Measurements from ENCODE around the gene CP. TPM values are rescaled to one million over a fixed set of nuclear protein-coding genes. Genes with fewer than 3 reads are reported as not detected.
"Not testable (repeated sequence)": the region's sequence is repeated elsewhere in the genome, so short reads cannot be mapped to it uniquely, and the experiment has no call there.

Gene CP
- polyA plus RNA-seq, 3 donors = 0.04 TPM; not detected in 2

DNA sequence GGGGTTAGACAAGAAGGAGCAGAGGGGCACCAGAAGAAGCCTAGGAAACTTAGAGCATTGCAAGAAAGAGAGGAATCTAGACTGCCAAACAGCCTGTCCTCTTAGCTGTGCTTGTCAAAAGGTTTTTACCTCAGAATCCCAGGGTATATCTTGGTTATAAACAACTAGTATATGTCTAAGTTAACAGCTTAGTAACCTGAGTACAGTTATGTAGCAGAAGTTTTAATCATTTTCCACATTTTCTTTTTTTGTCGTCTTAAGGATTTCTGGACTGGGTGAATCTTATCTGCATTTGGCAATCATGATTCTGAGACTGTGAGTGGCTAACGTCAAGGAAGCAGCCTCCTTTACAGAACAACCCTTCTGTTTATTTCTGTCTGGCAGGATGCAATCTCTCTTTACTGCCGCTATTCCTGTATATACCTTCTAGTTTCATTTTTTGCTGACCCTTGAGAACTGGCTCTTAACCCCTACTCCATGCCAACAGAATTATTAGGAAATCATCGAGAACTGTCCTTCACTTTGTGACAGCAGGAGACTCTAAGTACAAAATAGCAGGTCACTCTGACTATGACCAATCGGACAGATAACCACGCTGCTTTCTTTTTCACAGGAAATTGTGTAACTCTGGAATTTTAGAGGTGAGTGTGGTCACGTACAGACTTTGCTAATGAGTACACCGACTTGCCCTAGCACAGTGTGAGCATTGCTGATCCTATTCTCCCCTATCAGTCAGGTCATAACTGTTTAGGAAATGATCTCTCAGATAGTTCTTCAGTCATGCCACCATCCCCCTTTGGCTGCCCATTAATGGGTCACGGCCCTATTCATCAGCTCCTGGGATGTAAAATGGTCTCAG lies 3.3 kb upstream of the CP start:
- Histone ChIP-seq H3K9ac (ENCODE audit: insufficient read depth, low read length, poor library complexity, severe bottlenecking) (peak overlapping the region; percentile 53), H3K79me2 (ENCODE audit: insufficient read depth, low read length) (no peaks in the 10 kb centered on the region), H3K27ac (ENCODE audit: low read depth in 1 of 2, low read length in 2 of 2) (peak overlapping the region in 1 of 2 donors; percentile 73), H3K4me3 (replicated peaks in 1 of 3; ENCODE audit: low read depth in 2 of 3, low read length in 3 of 3) (peak overlapping the region; percentile 5 to 79 (median 67)), H3K9me3 (replicated peaks in 1 of 2; ENCODE audit: control insufficient read depth in 1 of 2, insufficient read depth in 1 of 2, low read length in 2 of 2) (no peaks in the 10 kb centered on the region), H2AFZ (ENCODE audit: insufficient read depth, low read depth, low read length, poor library complexity, severe bottlenecking) (peak overlapping the region; percentile 72), H3K4me2 (replicated peaks; ENCODE audit: extremely low read depth, low read length, poor library complexity, severe bottlenecking) (peak overlapping the region; percentile 75), H3K4me1 (ENCODE audit: control insufficient read depth in 1 of 2, insufficient read depth in 2 of 2, low read length in 2 of 2) (peaks cover 11 to 14% of the 10 kb centered on the region in 2 donors), H3K36me3 (replicated peaks in 1 of 2; ENCODE audit: control insufficient read depth in 1 of 2, insufficient read depth in 2 of 2, low read length in 2 of 2) (no peaks in the 10 kb centered on the region), H3K27me3 (ENCODE audit: control insufficient read depth in 2 of 2, insufficient read depth in 2 of 2, low read length in 2 of 2) (no peaks in the 10 kb centered on the region), H4K20me1 (ENCODE audit: insufficient read depth, low read length) (no peaks in the 10 kb centered on the region)
- Mint-ChIP-seq H3K4me3 (peak overlapping the region; percentile 71 to 94), H3K36me3 (no peaks in the 10 kb centered on the region), H3K4me1 (peaks cover 17% of the 10 kb centered on the region), H3K9me3 (peaks cover 0 to 3% (median 0%) of the 10 kb centered on the region in 7 donors), H3K27ac (peak overlapping the region; percentile 60 to 90 (median 80)), H3K27me3 (ENCODE audit: low read depth in 3 of 3) (no peaks in the 10 kb centered on the region)
- TF ChIP-seq, protein P1, sequence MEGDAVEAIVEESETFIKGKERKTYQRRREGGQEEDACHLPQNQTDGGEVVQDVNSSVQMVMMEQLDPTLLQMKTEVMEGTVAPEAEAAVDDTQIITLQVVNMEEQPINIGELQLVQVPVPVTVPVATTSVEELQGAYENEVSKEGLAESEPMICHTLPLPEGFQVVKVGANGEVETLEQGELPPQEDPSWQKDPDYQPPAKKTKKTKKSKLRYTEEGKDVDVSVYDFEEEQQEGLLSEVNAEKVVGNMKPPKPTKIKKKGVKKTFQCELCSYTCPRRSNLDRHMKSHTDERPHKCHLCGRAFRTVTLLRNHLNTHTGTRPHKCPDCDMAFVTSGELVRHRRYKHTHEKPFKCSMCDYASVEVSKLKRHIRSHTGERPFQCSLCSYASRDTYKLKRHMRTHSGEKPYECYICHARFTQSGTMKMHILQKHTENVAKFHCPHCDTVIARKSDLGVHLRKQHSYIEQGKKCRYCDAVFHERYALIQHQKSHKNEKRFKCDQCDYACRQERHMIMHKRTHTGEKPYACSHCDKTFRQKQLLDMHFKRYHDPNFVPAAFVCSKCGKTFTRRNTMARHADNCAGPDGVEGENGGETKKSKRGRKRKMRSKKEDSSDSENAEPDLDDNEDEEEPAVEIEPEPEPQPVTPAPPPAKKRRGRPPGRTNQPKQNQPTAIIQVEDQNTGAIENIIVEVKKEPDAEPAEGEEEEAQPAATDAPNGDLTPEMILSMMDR (IDR thresholded peaks at IDR 0.05) = no peak
- 0% methylated on average over 1 of the region's 9 CpGs for WGBS (ENCODE audit: insufficient coverage)
- intact Hi-C loops (cut with micrococcal nuclease) = no loop called here
- DNase-seq = peak; percentile 80 to 94 (median 81)

DNA sequence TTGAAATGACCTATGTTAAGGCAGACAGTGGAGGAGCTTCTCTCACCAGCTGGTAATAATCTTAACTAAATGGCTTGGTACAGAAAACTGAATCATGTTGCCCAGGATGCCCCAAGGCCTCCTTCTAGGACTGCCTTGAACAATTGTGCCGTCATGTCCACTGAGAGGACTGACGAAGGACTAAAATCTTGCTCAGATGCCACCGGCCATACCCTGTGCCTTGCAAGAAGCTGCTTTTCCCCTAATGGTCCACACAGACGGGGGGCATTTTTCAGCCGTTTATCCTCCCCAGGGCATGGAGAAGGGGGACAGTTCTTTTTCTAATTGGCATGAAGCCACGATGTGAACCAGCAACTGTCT lies 1.8 kb upstream of the CP start:
- TF ChIP-seq, protein P1 (IDR thresholded peaks at IDR 0.05) = no peak
- Histone ChIP-seq H3K4me2 (replicated peaks; ENCODE audit: extremely low read depth, low read length, poor library complexity, severe bottlenecking) (no peak overlapping the region), H3K36me3 (replicated peaks in 1 of 2; ENCODE audit: control insufficient read depth in 1 of 2, insufficient read depth in 2 of 2, low read length in 2 of 2) (no peaks in the 10 kb centered on the region), H3K9ac (ENCODE audit: insufficient read depth, low read length, poor library complexity, severe bottlenecking) (no peak overlapping the region), H3K27ac (ENCODE audit: low read depth in 1 of 2, low read length in 2 of 2) (no peak overlapping the region), H4K20me1 (ENCODE audit: insufficient read depth, low read length) (no peaks in the 10 kb centered on the region), H3K9me3 (replicated peaks in 1 of 2; ENCODE audit: control insufficient read depth in 1 of 2, insufficient read depth in 1 of 2, low read length in 2 of 2) (no peaks in the 10 kb centered on the region), H3K27me3 (ENCODE audit: control insufficient read depth in 2 of 2, insufficient read depth in 2 of 2, low read length in 2 of 2) (no peaks in the 10 kb centered on the region), H3K79me2 (ENCODE audit: insufficient read depth, low read length) (no peaks in the 10 kb centered on the region), H2AFZ (ENCODE audit: insufficient read depth, low read depth, low read length, poor library complexity, severe bottlenecking) (no peak overlapping the region), H3K4me1 (ENCODE audit: control insufficient read depth in 1 of 2, insufficient read depth in 2 of 2, low read length in 2 of 2) (peaks cover 11 to 14% of the 10 kb centered on the region in 2 donors), H3K4me3 (replicated peaks in 1 of 3; ENCODE audit: low read depth in 2 of 3, low read length in 3 of 3) (no peak overlapping the region)
- no peak for DNase-seq
- H3K4me3 Mint-ChIP-seq = peak overlapping the region in 1 of 2 donors; percentile 16
- H3K9me3 Mint-ChIP-seq = peaks cover 0 to 3% (median 0%) of the 10 kb centered on the region in 7 donors
- H3K36me3 Mint-ChIP-seq = no peaks in the 10 kb centered on the region
- intact Hi-C loops (cut with micrococcal nuclease) = no loop called here
- 87% methylated on average over 5 of the region's 6 CpGs for WGBS (ENCODE audit: insufficient coverage)
- no peak overlapping the region for H3K27ac Mint-ChIP-seq
- H3K4me1 Mint-ChIP-seq = peaks cover 17% of the 10 kb centered on the region
- no peaks in the 10 kb centered on the region for H3K27me3 Mint-ChIP-seq (ENCODE audit: low read depth in 3 of 3)

DNA sequence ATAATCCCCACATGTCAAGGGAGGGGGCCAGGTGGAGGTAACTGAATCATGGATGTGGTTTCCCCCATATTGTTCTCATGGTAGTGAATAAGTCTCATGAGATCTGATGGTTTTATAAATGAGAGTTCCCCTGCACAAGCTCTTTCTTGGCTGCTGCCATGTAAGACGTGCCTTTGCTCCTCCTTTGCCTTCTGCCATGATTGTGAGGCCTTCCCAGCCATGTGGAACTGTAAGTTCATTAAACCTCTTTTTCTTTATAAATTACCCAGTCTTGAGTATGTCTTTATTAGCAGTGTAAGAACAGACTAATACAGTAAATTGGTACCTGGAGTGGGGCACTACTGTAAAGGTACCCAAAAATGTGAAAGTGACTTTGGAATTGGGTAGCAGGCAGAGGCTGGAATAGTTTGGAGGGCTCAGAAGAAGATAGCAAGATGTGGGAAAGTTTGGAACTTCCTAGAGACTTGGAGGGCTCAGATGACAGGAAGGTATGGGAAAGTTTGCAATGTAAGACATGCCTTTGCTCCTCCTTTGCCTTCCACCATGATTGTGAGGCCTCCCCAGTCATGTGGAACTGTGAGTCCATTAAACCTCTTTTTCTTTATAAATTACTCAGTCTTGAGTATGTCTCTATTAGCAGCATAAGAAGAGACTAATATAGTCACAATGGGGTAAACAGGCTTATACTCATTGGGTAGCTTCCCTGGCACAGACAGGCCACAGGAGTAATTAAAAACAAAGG lies 2.1 kb downstream of the CP start:
- H3K4me2 ChIP-seq (replicated peaks; ENCODE audit: extremely low read depth, low read length, poor library complexity, severe bottlenecking); H3K4me1 Mint-ChIP-seq; H3K9ac ChIP-seq (ENCODE audit: insufficient read depth, low read length, poor library complexity, severe bottlenecking); H3K4me1 ChIP-seq (ENCODE audit: control insufficient read depth in 1 of 2, insufficient read depth in 2 of 2, low read length in 2 of 2); DNase-seq; H3K4me3 Mint-ChIP-seq; H3K27ac Mint-ChIP-seq; H2AFZ ChIP-seq (ENCODE audit: insufficient read depth, low read depth, low read length, poor library complexity, severe bottlenecking); H3K27ac ChIP-seq (ENCODE audit: low read depth in 1 of 2, low read length in 2 of 2); H3K9me3 ChIP-seq (replicated peaks in 1 of 2; ENCODE audit: control insufficient read depth in 1 of 2, insufficient read depth in 1 of 2, low read length in 2 of 2); H3K9me3 Mint-ChIP-seq; H4K20me1 ChIP-seq (ENCODE audit: insufficient read depth, low read length); intact Hi-C loops (cut with micrococcal nuclease); H3K79me2 ChIP-seq (ENCODE audit: insufficient read depth, low read length); H3K27me3 ChIP-seq (ENCODE audit: control insufficient read depth in 2 of 2, insufficient read depth in 2 of 2, low read length in 2 of 2); H3K4me3 ChIP-seq (replicated peaks in 1 of 3; ENCODE audit: low read depth in 2 of 3, low read length in 3 of 3); H3K36me3 ChIP-seq (replicated peaks in 1 of 2; ENCODE audit: control insufficient read depth in 1 of 2, insufficient read depth in 2 of 2, low read length in 2 of 2); H3K27me3 Mint-ChIP-seq (ENCODE audit: low read depth in 3 of 3); H3K36me3 Mint-ChIP-seq: not testable (repeated sequence)
- no CpG with 5 or more reads among the region's 1 CpG for WGBS (ENCODE audit: insufficient coverage)

All from CD14-positive monocyte (primary cell).